NCI-H146 treated with DMSO at 0.1 percent for 48 hours (cell line): ENCODE data around the gene CXorf58.
A peak's percentile ranks its signal among the peaks of the same experiment; 100 is the strongest.
"Not testable (repeated sequence)": the region's sequence is repeated elsewhere in the genome, so short reads cannot be mapped to it uniquely, and the experiment has no call there.

Experiments
- DNase-seq: peaks from one replicate; lab custom pipeline; 2025; ENCODE audit not compliant: unreplicated experiment; lab: John Stamatoyannopoulos, UW

CXorf58 gene

DNA sequence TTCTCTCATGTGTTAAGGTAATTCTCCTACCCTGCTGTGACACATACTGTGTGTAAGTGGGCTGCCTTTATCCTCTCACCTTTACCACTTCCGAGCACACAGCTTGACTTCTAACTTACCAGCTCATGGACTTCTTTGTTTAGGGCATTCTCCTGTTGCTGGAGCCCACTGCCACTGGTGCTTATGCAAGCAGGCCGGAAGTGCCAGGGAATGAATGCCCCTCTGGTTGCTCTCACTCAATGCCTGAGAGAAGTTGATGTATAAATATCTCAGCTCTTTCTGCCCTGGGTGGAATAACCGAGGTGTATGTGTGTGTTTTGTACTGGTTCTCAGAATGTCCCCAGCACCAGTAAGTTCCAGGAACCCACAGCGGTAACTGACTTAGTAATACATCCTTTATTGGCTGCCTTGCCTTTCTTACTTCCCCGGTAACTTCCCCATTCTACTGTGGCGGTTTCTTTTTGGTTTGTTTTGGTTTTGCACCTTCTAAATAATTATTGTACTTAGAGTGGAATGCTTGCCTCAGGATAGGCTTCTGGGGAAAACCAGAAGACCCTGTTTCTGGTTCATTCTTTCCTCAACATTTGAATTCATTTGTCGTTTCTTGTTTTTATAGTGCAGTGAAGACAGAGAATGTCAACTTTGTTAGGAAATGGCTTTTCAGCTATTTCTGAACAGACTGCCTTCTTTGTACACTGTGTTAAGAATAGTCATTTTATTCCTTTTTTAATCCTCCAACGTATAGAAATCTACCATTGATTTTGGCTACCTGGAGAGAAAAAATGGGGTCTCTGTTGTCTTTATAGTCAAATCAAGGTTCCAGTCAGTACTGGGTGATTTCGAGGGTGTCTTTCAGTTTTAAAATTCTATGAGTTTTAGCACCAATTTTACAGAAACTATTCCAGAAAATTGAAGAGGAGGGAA is 45.4 kb downstream of the CXorf58 start:
- DNase-seq: peak; percentile 80

DNA sequence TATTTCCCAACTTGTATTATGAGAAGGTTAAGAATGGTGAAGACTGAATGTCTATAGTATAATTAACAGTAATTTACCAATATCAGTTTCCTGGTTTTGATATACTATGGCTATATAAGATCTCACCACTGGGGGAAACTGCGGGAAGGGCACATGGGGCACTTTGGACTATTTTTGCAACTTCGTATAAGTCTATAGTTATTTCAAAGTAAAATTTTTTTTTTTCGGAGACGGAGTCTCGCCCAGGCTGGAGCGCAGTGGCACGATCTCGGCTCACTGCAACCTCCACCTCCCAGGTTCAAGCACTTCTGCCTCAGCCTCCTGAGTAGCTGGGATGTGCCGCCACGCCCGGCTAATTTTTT is 46.1 kb downstream of the CXorf58 start:
- no peak for DNase-seq

DNA sequence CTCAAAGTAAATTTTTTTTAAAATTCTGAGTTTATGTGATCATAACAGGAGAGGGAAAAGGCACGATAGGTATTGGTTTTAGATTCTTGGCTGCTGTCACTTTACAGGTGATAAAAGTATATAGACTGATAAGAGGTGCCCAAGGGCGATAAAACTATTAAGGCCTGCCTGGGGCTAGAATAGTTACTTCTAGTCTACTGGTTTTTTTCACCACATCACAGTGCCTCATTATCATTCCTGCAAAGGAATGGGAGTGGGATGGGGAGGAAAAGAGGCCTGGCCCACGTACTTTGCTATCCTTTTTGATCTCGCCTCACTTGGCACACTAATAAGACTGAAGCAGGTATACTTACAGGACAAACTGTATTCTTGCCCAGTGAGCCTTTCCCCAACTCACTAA is 46.6 kb downstream of the CXorf58 start:
- no peak for DNase-seq

DNA sequence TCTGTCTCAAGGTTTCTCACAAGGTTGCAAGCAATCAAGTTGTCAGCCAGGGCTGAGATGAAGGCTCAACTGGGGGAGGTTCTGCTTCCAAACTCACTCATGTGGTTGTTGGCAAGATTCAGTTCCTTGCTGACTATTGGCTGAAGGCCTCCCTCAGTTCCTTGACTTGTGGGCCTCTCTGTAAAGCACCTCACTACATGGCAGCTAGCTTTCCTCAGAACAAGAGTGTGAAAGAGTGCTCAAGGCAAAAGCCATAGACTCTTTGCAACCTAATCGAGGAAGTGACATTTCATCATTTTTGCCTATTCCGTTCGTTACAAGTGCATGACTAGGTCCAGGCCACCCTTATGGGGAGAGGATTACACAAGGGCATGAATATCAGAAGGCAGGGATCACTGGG is 52.0 kb downstream of the CXorf58 start:
- no peak for DNase-seq

DNA sequence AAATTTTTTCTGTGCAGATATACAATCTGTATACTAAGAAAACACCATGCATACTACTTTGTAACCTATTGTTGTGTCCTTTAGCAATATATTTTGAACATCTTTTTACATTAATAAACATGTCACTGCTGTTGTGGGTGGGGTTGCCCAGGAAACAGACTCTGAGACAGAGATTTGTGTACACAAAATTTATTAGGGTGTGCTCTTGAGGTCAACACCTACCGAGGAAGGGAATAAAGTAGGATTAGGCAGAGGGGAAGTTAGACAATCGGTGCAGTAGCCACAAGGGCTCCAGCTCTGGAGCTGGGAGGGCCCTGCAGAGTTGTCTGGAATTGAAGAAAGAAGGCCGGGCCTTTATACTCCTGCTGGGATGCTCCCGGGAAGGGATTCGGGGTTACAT is 56.4 kb downstream of the CXorf58 start:
- DNase-seq: no peak

DNA sequence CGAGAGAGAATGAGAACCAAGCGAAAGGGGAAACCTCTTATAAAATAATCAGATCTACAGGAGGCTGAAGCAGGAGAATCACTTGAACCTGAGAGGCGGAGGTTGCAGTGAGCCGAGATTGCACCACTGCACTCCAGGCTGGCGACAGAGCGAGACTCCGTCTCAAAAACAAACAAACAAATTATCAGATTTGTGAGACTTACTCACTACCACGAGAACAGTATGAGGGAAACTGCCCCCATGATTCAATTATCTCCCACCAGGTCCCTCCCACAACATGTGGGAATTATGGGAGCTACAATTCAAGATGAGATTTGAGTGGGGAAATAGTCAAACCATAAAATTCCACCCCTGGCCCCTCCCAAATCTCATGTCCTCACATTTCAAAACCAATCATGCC is 57.8 kb downstream of the CXorf58 start:
- DNase-seq: not testable (repeated sequence)

DNA sequence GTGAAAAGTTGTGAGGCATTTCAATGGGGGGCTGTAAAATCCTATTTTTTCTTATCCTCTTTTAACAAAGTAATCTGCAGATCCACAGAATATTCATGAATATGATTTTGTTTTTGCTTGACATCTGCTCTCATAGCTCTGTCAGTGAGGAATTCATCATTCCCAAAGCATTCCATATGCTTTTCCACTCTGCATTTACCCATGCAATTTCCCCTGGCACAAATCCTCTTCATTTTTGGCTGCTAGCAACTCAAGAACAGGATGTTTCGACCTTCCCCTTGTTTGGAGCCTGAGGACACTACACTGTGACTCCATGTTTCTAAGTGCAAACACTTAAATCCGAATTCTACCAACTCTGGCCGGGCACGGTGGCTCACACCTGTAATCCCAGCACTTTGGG is 70.7 kb downstream of the CXorf58 start:
- no peak for DNase-seq

DNA sequence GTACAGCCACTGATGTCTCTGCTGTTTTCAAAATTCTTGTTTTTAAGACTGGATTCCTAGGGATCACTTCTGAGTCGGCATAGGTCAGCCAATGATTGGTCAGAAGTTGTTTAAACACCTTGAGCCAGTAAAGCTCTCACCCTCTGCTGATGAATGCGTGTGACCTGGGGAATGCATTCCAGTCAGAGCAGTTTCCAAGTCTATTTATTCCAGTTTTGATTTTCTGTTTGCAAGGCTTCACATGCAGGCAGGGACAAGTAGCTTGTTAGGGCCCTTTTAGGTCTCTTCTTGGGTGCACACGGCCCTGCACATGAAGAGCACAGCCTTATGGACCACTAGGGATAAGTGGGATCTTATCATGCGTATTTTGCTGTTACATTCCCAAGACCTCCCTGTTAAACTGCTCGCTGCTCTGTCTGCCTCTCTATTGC is 72.2 kb downstream of the CXorf58 start:
- no peak for DNase-seq

DNA sequence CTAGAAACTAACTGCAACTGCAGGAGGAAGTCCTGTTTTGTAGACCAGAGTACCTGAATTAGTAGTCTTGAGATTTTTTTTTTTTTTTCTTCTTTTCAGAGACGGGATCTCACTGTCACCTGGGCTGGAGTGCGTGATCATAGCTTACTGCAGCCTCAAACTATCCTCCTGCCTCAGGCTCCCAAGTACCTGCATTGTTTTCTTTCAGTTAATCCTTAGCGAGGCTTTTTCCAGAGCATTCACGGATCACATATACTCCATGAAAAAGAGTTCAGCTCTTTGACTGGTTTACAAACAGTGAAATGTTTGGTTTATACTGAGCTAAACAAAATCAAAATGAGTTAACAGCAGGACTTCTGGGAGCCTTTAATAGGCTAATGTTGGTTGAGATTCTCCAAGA is 73.4 kb downstream of the CXorf58 start:
- no peak for DNase-seq

DNA sequence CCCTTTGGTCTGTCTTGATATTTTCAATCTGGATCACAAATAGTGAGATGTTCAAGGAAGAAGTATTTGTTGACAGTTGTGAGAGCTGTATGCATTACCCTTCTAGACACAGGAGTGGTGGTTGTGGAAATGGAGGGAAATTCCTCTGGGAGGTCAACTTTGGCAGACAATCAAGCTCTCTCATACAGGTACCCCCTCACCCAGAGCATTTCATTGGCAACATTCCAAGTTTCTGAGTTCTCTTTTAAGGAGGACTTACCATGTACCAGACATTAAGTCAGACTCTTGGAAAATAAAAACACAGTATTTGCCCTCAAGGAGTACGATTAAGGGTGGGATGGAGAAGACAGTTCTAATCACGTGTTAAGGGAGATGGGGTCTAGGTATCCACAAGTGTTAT is 73.9 kb downstream of the CXorf58 start:
- no peak for DNase-seq

DNA sequence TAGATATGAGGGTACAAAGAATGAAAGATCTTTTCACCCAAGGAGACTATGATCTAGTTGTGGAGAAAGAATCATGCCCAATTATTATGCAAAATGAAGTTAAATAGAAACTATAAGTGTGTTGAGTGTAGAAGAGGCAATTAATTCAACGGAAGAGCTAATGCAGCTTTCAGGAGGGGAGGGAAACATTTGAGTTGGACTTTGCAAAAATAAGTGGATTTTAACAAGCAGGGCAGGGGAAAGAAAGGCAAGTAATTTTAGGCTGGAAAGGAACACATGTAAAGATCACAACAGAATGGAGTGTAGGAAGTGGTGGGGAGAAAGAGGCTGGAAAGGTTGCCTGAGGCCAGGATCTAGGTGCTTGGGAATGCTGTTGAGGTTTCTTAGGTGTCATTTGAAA is 75.1 kb downstream of the CXorf58 start:
- DNase-seq: no peak
